NCI-H2196 treated with DMSO at 0.1 percent for 48 hours (cell line): Measurements from ENCODE around the gene CD28.

ENCODE experiments used
- DNase-seq: peaks from one replicate; lab custom pipeline; 2025; ENCODE audit not compliant: unreplicated experiment; lab: John Stamatoyannopoulos, UW

The CD28 gene

DNA sequence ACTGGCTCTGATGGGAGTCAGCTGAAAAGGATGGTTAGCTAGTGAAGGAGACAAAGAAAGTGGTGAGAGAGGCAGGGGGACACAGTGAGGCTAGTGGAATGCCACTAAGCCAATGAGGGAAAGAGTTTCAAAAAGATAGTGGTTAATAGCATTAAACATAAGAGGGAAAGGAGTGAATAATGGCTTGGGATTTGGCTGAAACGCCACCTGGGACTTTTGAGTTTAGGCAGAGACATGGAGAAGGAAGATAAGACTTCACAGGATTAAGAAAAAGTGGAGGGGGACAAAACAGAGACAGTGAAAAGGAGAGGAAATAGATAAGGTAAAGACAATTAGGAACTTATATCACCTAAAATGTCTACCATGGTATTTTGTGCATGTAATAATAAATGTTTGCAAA is 6.9 kb downstream of the CD28 start:
- DNase-seq = no peak

DNA sequence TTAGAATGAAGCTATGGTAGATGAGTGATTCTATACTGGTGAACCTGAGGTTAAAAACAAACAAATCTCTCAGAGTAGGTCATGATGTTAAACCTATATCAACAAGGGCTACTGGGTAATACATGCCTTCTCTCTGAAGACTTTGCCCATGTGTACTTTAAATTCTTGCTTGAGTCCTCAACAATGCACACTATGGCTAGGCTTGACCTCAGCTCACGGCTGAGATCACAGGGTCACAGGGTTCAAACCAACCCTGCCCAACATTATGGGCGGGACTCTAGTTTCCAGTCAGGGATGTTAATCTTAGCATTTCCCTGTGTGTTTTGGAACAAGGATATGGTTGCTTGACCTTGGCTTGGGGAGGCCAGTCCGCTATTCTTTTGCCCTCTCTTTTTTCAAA is 7.7 kb downstream of the CD28 start:
- DNase-seq = no peak

DNA sequence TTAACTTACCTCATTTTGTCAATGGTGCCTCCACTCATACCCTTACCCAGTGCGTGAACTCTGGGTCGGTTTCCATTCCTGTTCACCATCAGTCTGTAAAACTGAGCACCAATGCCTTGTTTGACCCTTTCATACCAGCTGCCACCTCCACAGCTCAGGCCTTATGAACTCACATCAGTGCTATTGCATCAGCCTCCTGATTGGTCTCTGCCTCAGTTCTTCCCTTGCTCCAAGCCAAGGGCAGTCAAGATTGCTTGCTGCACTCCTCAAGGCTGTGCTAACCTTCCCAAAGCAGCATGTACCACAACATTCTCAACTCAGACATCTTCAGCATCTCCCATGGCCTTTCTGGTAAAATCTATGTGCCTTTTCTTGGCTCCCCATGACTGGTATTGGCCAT is 9.3 kb downstream of the CD28 start:
- no peak for DNase-seq

DNA sequence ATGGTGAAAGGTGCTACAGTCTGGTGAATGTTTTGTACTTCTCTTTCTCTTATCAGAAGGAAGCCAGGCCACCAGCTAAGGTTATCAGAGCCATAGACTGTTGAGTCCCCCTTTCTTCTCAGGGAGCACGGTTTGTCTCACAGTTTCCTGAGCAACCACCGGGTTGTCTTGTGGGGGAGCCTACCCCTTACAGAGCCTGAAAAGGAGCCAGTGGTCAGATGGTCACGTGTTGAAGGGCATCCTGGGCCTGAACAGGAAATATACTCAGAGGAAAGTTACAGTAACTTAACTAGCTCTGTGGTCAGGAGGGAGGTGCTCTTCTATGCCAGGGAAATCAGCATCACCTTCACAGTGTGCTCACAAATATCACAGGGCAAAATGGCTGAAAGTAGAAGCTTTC is 11.6 kb downstream of the CD28 start:
- DNase-seq = no peak

DNA sequence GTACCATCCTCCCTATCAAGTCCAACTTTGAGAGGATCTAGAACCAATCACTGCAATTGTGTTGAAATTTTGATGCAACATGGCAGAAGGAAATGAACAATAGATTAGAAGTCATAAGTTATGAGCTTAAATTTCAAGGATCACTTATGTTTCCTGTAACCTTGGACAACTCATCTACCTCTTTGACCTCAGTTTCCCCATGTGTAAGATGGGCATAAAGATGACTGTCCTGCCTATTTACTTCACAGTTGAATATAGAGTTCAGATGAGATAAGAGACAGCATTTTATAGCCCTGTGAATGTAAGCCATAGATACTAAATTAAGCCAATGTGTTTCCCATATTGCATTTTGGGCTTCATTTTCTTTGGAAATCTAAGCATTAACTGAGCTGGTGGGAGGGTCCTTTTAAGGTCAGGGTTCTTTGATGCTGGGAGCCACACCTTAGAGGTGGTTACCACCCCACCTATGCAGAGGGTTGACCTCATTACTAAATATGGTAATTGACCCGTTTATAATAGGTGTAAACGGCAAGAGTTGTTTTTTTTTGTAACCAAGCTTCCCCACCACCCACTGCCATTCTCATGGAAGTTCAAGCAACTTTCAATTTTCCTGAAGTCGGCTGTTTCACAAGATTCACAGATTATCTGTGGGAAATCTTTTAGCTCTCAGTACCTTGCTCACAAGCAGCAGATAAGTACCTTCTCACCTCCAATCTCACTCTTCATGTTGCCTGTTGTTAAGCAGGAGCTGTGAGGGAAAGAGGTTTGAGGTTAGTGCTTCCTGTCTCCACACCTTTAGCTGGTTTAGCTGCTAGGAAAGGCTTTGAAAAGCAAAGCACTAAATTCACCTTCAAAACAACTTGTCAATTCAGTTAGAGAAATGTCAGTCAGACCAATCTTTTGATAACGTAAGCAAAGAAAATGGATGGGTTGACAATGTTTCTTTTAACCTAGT is 13.3 kb downstream of the CD28 start:
- no peak for DNase-seq

DNA sequence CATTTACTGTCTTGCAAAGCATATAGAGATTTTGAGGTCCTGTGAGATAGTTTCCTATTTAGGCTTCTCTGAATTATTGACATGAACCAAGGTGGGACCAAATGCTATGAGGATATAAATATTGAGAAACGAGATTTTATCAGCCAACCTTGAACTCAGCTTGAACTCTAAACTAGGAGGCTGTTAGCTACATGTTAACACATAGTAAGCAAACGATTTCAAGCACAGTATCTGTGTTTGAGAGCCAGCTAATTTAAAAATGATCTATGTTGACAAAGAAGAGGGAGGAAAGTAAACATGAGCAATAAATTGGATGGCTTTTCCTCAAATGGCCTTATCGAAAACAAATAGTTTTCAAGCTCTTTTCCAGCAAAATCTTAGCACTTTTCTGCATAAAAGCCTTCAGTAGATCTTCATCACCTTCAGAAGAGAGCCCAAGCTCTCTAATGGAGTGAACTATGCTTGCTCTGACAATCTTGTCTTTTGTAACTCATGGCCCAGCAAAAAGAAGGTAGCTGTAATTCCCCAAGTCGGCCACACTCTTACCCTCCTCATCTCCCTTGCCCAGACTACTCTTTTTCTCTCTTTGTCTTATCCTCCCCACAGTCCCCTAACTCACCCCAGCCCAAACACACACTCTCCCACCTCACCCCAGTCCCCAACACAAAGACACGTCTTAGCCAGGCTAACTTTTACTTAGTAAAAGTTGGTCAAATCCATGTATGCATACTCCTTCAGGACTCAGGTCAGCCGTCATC is 14.7 kb downstream of the CD28 start:
- no peak for DNase-seq

DNA sequence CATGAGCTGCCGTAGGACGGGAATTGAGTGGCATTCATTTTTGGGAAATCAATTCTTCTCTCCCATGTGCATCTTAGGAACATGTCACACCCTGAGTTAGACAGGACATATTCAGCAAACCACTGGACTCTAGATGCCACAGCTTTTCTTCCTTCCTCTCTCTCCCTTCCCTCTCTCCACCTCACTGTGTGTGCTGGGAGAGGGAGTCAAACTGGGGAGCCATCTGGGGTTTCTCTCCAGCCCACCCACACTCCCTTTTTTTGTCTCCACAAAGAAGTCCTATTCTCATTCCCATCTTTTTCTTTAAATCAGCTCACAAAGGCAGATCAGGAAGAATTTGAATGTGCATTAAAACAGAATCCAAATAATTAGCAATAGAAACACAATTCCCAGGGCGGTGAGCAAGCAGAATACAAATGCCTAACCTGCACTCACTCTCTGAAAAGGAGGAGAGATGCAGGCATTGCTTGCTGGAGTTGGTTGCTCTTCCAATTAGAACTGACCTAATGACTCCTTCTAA is 15.4 kb downstream of the CD28 start:
- no peak for DNase-seq

DNA sequence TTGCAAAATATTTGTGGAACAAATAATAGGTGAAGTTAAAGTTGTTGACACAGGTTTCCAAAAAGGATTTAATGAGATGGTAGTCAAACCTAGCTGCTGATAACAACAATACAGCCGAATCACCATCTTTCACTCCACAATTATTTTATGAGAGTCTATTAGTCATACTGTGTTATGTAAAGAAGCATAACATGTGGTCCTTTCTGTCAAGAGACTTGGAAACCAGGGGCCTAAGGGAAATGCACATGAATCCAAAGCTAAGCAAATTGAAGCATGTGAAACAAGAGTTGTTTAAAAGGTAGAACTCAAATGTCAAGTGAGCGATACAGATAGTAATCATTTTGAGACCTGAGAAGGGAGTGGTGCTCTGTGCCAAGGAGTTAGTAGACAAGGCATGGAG is 16.0 kb downstream of the CD28 start:
- DNase-seq = no peak

DNA sequence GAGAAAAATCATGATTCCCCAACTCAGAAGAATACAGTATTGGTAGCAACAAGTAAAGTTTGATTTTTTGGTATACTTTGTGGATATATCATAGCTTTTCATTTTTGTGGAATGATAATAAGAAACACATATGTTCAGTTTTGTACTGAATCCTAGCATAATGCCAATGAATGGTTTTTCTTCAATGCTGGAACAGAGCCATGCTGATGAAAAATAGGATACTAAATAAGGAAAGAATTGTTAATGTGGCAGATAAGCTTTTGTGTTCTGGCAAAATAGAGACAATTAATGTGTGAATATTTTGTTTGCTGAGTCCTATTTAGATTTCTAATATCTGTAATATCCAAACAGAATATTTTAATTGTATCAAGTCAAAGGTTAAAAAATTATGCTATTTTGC is 21.9 kb downstream of the CD28 start:
- DNase-seq = no peak

DNA sequence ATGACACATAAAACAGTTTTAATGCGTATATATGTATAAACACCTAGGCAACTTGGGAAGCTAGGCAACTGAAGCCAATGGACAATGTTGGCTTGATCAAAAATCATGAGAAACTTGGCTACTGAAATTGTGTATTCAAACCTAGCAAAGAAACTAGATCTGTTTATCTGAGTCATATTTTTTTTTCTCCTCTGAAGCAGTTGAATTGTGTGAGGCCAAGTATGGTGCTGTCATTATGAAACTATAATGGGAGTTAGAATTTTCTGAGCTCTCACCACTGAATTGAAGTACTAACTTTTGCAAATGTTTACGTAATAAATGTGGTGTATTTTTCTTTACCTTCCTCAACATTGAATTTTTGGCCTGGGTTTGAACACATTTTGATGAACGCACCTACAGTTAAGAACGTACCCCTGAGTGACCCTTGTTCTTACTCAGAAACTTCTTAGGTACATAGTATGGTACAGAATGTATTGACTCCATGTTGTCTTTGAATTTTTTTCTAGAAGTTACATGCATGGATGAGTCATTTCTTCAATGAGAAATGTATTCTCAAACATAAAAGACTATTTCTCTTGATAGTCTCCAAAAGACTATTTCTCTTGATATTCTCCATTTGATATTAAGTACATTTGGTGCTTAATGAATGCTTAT is 23.8 kb downstream of the CD28 start:
- DNase-seq = no peak

DNA sequence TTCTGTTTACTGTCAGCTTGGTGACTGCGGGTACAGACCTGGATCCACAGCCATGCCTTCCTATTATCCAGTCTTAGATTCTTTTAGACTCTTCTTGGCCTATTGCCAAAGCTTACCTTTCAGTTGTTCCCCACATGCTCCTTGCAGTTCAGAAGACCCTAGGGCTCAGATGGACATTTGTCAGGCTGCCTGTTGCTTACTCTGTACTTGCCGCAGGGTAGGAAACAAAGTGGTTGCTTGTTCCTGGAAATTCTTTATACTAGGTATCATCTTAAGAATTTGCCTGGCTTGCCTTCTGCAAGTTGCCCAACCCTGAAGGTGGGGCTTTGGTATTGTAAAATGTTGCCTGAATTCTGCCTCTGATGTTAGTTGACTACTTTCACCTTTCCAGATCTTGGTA is 24.4 kb downstream of the CD28 start:
- DNase-seq = no peak

DNA sequence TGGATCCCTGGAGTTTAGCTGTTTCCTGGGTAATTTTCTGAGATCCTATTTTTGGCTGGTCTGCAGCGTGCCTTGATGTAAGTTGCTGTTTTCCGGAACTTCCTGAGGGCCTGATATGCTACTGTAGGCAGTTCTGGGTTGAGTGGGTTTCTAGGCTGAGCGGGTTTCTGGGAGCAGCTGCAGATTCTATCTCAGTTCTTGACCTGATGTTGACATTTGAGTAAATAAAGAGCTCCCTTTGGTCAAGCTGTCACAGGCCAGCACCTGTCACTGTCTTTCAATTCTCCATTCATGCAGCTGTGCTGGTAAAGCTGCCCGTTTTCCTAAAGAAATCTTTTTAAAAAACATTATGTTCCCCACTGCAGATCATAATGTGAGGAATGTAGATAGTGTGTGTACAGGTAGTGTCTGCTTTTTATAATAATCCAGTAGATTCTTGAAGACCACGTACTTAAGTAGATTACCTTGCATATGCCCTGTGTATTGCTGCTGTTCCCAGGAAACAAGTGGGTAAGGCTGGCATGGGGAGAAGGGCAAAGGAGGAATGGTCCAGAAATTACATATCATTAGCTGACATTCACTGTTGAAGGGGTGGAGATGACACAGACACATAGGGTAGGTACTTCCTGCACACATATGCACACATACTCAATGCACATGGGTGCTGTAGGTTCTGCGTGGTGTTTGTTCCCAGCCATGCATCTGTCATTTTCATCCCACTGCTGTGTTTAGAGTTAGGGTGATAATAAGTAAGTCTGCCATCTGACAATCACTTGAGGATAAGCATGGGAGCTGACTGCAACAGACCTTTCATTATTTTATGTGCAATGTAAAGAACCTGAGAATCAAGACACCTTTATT is 25.9 kb downstream of the CD28 start:
- DNase-seq = peak; percentile 22

DNA sequence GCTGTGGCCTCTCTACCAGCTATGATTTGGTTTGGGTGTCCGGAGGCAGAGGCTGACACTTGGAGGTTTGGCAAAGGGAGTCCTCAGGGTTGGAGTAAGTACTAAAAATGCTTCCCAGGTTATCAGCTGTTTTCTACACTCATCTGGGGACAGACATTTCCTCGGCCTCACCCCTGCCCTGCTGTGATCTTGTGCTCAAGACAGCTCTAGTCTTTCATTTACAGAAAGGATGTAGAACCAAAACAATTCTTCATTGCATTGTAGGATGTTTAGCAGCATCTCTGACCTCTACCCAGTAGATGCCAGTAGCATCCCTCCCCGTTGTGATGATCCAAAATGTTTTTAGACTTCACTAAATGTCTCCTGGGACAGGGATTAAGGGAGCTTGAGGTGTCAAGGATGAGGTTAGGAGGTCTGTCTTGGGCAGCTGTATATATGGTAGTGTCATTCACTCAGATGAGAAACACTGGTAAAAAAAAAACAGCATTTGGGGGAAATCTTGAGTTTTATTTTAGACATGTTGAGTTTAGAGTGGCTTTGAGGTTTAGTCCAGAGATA is 26.6 kb downstream of the CD28 start:
- no peak for DNase-seq

DNA sequence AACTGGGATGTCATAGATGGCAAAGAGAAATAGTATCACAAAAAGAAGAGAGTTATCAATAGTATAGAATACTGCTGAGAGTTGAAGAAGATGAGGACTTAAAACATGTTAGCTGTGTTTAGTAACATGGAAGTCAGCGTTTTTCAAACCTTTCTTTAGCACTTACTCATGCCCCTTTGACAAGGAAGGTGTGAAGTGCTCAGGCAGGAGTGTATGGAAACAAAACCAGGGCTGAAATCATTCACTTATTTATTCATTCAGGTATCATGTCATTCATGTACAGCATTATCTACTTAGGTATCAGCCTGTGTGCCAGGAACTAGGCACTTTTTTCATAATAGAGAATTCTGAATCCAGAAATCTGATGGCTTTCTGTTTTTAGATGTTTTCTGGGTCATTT is 27.2 kb downstream of the CD28 start:
- no peak for DNase-seq

DNA sequence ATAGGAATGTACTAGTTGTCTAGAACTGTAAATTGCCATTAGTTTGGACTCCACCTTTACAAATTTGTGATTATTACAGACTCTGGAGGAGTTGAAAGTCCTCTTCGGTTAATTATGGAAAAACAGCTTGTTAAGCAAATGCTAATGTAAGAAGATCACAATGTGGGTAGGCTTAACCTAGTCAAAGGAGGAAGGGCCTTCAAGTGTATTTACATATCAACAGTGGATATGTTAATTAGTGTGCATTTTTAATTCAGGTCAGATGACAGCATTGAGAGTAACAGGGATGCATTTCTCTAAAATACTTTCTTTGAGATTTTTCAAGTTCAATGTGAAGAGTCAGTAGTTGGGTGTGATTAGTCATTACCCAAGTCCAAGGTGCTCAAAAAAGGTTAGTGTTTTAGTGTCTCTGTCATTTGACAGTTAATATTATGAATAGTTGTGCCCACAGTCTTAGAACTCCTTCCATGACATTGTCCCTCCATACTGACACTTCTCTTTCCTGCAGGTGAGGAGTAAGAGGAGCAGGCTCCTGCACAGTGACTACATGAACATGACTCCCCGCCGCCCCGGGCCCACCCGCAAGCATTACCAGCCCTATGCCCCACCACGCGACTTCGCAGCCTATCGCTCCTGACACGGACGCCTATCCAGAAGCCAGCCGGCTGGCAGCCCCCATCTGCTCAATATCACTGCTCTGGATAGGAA is 28.0 kb downstream of the CD28 start:
- no peak for DNase-seq

DNA sequence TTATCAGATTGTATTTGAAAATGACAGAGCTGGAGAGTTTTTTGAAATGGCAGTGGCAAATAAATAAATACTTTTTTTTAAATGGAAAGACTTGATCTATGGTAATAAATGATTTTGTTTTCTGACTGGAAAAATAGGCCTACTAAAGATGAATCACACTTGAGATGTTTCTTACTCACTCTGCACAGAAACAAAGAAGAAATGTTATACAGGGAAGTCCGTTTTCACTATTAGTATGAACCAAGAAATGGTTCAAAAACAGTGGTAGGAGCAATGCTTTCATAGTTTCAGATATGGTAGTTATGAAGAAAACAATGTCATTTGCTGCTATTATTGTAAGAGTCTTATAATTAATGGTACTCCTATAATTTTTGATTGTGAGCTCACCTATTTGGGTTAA is 30.9 kb downstream of the CD28 start:
- DNase-seq = no peak

DNA sequence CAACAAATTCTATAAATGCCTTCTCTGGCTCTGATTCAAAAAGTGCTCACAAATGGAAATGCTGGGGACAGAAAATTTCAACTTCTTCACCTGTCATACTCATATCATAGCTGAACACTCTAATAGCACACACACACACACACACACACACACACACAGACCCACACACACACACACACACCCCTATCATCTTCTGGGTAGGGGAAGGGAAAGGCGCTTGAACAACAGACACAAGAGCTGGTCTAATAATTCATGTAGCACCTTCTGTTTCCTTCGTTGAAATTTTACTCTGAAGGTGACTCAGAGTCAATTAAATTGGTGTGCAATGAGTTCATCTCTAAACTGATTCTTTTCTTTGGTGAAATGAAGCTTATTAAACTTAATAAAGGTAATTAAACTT is 32.9 kb downstream of the CD28 start:
- DNase-seq = no peak

DNA sequence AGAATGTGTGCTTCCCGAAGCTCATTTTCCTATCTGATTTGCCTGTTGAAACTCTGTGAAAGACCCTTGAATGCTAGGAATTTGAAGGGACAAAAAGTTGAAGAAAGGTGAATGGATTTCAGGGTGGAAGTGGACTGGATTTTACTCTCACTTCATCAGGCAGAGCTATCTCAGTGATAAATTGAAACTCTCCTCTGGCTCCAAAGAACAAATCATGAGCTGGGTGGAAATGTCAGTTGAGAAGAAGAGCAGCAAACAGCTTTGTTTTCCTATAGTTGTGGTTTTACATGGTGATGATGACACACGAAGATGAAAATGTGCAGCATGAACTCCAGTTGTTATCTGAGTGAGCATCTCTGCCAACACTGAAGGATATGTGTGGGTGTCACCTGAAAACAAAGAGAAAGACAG is 34.4 kb downstream of the CD28 start:
- DNase-seq = no peak

DNA sequence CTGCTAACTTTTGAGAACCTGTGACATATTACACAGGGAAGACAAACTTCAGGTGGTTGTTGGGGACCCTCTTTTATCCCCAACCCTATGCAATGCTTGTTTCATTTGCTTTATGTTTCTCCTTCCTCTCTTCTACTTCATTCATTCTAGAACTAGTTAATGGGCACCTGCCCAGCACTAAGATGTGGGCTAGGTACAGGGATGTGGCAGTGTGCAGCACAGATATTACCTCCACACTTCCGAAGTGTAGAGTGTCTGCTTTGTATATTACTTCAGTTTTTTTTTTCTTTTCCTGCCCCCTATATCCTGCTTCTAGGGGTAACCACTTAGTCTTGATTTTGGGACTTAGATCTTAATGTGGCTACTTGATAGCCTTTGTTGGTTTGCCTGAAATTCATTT is 35.1 kb downstream of the CD28 start:
- DNase-seq = no peak
